LNCaP clone FGC (cell line): Measurements from ENCODE around the gene ALDH5A1.
A peak's percentile ranks its signal among the peaks of the same experiment; 100 is the strongest.

Experiments
- DNase-seq: peaks from one replicate; pipeline ENCODE4 v3.0.0-alpha.2; 2011; ENCODE audit warnings: low read depth
- H3K4me3 ChIP-seq: 2 replicates; pipeline ENCODE4 v1.5.1; 2011; ENCODE audit warnings: mild to moderate bottlenecking, low read depth, low read length, control low read depth
- CTCF ChIP-seq: IDR thresholded peaks from 2 replicates; pipeline ENCODE4 v1.5.1; 2012; ENCODE audit warnings: mild to moderate bottlenecking; ENCODE audit not compliant: control insufficient read depth, insufficient read depth; ENCODE audit errors: extremely low read depth

ALDH5A1 gene

GRCh38 chr6:24493945-24494820 is 586 bp upstream of the ALDH5A1 start:
- no peak for TF ChIP-seq CTCF
- H3K4me3 ChIP-seq, result peak overlapping the region; percentile 45
- DNase-seq, result no peak

GRCh38 chr6:24497254-24497970 is 2.6 kb downstream of the ALDH5A1 start:
- no peak overlapping the region for H3K4me3 ChIP-seq
- no peak for DNase-seq
- TF ChIP-seq CTCF, result no peak

- no peak for DNase-seq
- TF ChIP-seq CTCF, result no peak
Observed at GRCh38 chr6:24500683-24501082, 5.9 kb downstream of the ALDH5A1 start.

GRCh38 chr6:24501374-24501773 is 6.6 kb downstream of the ALDH5A1 start:
- no peak for TF ChIP-seq CTCF
- DNase-seq, result no peak
- no peak overlapping the region for H3K4me3 ChIP-seq

More at GRCh38 chr6:24500683-24501082, 5.9 kb downstream of the ALDH5A1 start:
- no peak overlapping the region for H3K4me3 ChIP-seq

GRCh38 chr6:24501914-24502313 is 7.1 kb downstream of the ALDH5A1 start:
- DNase-seq, result no peak
- TF ChIP-seq CTCF, result no peak
- no peak overlapping the region for H3K4me3 ChIP-seq

GRCh38 chr6:24504287-24504648 is 9.5 kb downstream of the ALDH5A1 start:
- DNase-seq, result no peak
- no peak overlapping the region for H3K4me3 ChIP-seq
- no peak for TF ChIP-seq CTCF
